CD4-positive, alpha-beta T cell (primary cell): ENCODE measurements around the gene LILRA5. TPM values are rescaled to one million over a fixed set of nuclear protein-coding genes. Genes with fewer than 3 reads are reported as not detected.
A peak's percentile ranks its signal among the peaks of the same experiment; 100 is the strongest.

Source experiments
- ATAC-seq: fragments of 200-7000 bp; cut with Tn5 transposase; one replicate; pipeline ENCODE4 v1.10.0; 2022; ENCODE audit warnings: mild to moderate bottlenecking; ENCODE audit not compliant: poor library complexity
- CTCF ChIA-PET: fragments of 350-600 bp; sonication (Branson Sonifier 250); formaldehyde crosslinking; loops from one replicate; lab custom pipeline; 2021; ENCODE audit warnings: antibody characterized with exemption, inconsistent platforms; lab: Charles Lee
- POLR2A ChIA-PET: fragments of 350-600 bp; sonication (Branson Sonifier 250); formaldehyde crosslinking; loops from one replicate; lab custom pipeline; 2021; ENCODE audit warnings: antibody characterized with exemption, inconsistent platforms; lab: Charles Lee
- DNase-seq, 14 experiments: peaks; one replicate each; pipeline ENCODE4 v3.0.0-alpha.2; 2013 to 2020; ENCODE audit warnings: mixed read lengths in 2 of 14
- H3K27ac ChIP-seq, 2 donors: one replicate each; pipeline versions ENCODE4 v1.5.1 to v1.7.0; 2013; ENCODE audit warnings: low read length in 2 of 2, low read depth in 1 of 2, mild to moderate bottlenecking in 1 of 2
- H3K27me3 ChIP-seq, 2 experiments: 1 replicate in 1 of 2; 2 replicates in 1 of 2; pipeline versions ENCODE4 v1.6.1 to v1.7.0; 2013; ENCODE audit warnings: low read length in 2 of 2, control low read depth in 1 of 2, mild to moderate bottlenecking in 1 of 2, moderate library complexity in 1 of 2; ENCODE audit not compliant: insufficient read depth in 2 of 2, control insufficient read depth in 1 of 2
- H3K36me3 ChIP-seq: one replicate; pipeline ENCODE4 v1.6.1; 2013; ENCODE audit warnings: low read length, control low read depth; ENCODE audit not compliant: insufficient read depth
- H3K4me1 ChIP-seq: one replicate; pipeline ENCODE4 v1.6.1; 2013; ENCODE audit warnings: low read length, control low read depth; ENCODE audit not compliant: insufficient read depth
- H3K4me3 ChIP-seq: one replicate; pipeline ENCODE4 v1.5.1; 2013; ENCODE audit warnings: mild to moderate bottlenecking, low read length, moderate library complexity
- H3K9me3 ChIP-seq, 2 experiments: 1 replicate in 1 of 2; 2 replicates in 1 of 2; pipeline versions ENCODE4 v1.6.1 to v1.7.0; 2013; ENCODE audit warnings: low read length in 2 of 2, mild to moderate bottlenecking in 2 of 2, control low read depth in 1 of 2, moderate library complexity in 1 of 2; ENCODE audit not compliant: control insufficient read depth in 1 of 2, insufficient read depth in 1 of 2
- H3K27ac Mint-ChIP-seq: one replicate; pipeline ENCODE4 v1.8.0; 2020; ENCODE audit warnings: mixed read lengths
- H3K27me3 Mint-ChIP-seq: one replicate; pipeline ENCODE4 v1.8.0; 2021; ENCODE audit warnings: mixed read lengths
- H3K36me3 Mint-ChIP-seq: one replicate; pipeline ENCODE4 v1.8.0; 2021; ENCODE audit warnings: low read depth, mixed read lengths
- H3K4me1 Mint-ChIP-seq: one replicate; pipeline ENCODE4 v1.8.0; 2021; ENCODE audit warnings: low read depth, mixed read lengths
- H3K4me3 Mint-ChIP-seq: one replicate; pipeline ENCODE4 v1.8.0; 2020; ENCODE audit warnings: mild to moderate bottlenecking, mixed read lengths
- H3K9me3 Mint-ChIP-seq: one replicate; pipeline ENCODE4 v1.8.0; 2020; ENCODE audit warnings: mixed read lengths
- intact Hi-C, 2 experiments: fragments of 100-400 bp; cut with DNase I in 1 of 2; cut with micrococcal nuclease in 1 of 2; formaldehyde crosslinking; loops; one replicate each; pipeline versions ENCODE4 v1.15.1 to v1.9.0; 2023 to 2025; cut with DNase I, micrococcal nuclease
- total RNA-seq, 174 experiments: library from RNA in 2 of 174; stranded (reverse) in 2 of 174; gene quantifications; one replicate each; pipeline ENCODE4 v1.2.3 and lab custom pipeline; 2021 to 2026
- TF ChIP-seq, protein P1 (sequence below): fragments of 200-600 bp; IDR thresholded peaks from one replicate; pipeline ENCODE4 v1.8.0; 2022; ENCODE audit warnings: antibody characterized with exemption, mild to moderate bottlenecking

The LILRA5 gene
- total RNA-seq, 2 experiments from 2014 or later: 1.5 TPM

DNA sequence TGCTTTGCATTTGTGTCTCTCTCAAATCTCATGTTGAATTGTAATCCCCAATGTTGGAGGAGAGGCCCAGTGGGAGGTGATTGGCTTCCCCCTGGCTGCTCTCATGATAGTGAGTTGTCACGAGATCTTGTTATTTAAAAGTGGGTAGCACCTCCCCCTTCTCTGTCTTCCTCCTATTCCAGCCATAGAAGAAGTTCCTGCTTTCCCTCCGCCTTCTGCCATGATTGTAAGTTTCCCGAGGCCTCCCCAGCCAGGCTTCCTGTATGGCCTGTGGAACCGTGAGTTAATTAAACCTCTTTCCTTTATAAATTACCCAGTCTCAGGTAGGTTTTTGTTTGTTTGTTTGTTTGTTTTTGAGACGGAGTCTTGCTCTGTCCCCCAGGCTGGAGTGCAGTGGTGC is 22.2 kb upstream of the LILRA5 start:
- no peak overlapping the region for H3K4me3 Mint-ChIP-seq
- ChIA-PET CTCF (no interaction called here), POLR2A (no interaction called here)
- H3K27ac Mint-ChIP-seq: no peak overlapping the region
- intact Hi-C loops: no loop called here
- no peaks in the 10 kb centered on the region for H3K4me1 Mint-ChIP-seq
- Histone ChIP-seq H3K27ac (no peak overlapping the region), H3K27me3 (no peaks in the 10 kb centered on the region), H3K9me3 (no peaks in the 10 kb centered on the region), H3K36me3 (no peaks in the 10 kb centered on the region), H3K4me3 (no peak overlapping the region), H3K4me1 (no peaks in the 10 kb centered on the region)
- H3K36me3 Mint-ChIP-seq: no peaks in the 10 kb centered on the region
- ATAC-seq (no peak), DNase-seq (peak in 1 of 14 experiments; percentile 13)
- peaks cover 5% of the 10 kb centered on the region for H3K27me3 Mint-ChIP-seq
- TF ChIP-seq, protein P1, sequence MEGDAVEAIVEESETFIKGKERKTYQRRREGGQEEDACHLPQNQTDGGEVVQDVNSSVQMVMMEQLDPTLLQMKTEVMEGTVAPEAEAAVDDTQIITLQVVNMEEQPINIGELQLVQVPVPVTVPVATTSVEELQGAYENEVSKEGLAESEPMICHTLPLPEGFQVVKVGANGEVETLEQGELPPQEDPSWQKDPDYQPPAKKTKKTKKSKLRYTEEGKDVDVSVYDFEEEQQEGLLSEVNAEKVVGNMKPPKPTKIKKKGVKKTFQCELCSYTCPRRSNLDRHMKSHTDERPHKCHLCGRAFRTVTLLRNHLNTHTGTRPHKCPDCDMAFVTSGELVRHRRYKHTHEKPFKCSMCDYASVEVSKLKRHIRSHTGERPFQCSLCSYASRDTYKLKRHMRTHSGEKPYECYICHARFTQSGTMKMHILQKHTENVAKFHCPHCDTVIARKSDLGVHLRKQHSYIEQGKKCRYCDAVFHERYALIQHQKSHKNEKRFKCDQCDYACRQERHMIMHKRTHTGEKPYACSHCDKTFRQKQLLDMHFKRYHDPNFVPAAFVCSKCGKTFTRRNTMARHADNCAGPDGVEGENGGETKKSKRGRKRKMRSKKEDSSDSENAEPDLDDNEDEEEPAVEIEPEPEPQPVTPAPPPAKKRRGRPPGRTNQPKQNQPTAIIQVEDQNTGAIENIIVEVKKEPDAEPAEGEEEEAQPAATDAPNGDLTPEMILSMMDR: no peak
- H3K9me3 Mint-ChIP-seq: no peaks in the 10 kb centered on the region

DNA sequence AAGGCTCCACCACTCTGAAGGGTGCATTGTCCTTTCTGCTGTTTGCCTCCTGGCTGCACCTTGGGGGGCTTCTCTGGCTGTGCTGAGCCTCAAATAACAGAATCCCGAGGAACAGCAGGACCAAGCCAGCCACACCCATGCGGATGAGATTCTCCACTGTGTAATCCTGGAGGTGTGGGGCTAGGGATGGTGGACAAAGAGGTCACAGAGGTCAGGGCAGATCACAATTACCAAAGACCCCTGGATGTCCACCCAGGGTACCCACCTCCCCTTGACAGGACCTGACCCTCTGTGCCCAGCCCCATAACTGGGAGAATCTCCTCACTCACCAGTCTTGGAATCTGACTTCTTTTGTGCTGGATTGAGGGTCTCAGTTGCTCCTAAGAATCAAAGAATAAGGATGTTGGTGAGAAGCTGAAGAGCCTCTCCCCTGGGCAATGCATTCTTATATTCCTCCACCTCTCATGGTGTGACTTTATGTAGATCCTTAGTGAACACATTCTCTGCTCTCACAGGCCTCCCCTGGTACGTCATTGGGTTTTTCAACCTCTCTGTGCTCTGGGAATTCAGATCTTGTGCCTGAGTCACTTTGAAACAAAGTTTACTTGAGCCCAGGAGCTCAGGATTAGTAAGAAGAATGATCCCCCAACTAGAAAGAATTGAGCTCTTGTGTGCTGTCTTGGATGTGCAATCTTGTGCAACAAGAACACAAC is 20.8 kb upstream of the LILRA5 start:
- DNase-seq: no peak
- no peaks in the 10 kb centered on the region for H3K4me1 ChIP-seq
- no peaks in the 10 kb centered on the region for H3K9me3 Mint-ChIP-seq
- no peak overlapping the region for H3K4me3 Mint-ChIP-seq
- no peaks in the 10 kb centered on the region for H3K36me3 ChIP-seq
- H3K27me3 Mint-ChIP-seq: no peaks in the 10 kb centered on the region
- TF ChIP-seq, protein P1: no peak
- H3K27me3 ChIP-seq: no peaks in the 10 kb centered on the region
- no peak overlapping the region for H3K4me3 ChIP-seq
- H3K36me3 Mint-ChIP-seq: no peaks in the 10 kb centered on the region
- no peaks in the 10 kb centered on the region for H3K9me3 ChIP-seq
- ChIA-PET POLR2A (no interaction called here), CTCF (no interaction called here)
- intact Hi-C loops: no loop called here
- no peaks in the 10 kb centered on the region for H3K4me1 Mint-ChIP-seq
- no peak for ATAC-seq
- no peak overlapping the region for H3K27ac Mint-ChIP-seq
- H3K27ac ChIP-seq: no peak overlapping the region

DNA sequence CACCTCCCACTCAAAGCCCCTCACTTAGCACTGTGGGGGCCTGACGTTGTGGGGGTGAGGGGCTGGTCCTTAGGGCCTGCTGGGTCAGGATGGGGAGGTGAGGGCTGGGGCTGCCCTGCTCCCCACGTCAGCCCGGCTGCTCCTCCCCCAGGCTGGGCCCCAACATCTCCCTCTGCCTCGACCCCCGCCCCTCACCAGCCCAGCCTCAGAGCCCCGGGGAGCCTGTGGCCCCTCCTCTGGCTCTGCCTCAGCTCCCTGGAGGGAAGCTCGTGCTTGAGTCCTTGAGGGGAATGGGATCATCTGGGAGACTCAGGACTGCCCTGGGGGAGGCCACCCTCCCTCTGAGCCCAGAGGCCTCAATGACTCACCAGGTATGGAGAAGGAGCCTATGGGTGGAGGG is 19.2 kb upstream of the LILRA5 start:
- intact Hi-C loops: no loop called here
- Histone ChIP-seq H3K9me3 (no peaks in the 10 kb centered on the region), H3K27me3 (no peaks in the 10 kb centered on the region), H3K4me3 (no peak overlapping the region), H3K36me3 (no peaks in the 10 kb centered on the region), H3K4me1 (peaks cover 4% of the 10 kb centered on the region), H3K27ac (no peak overlapping the region)
- Mint-ChIP-seq H3K4me1 (peaks cover 5% of the 10 kb centered on the region), H3K27me3 (no peaks in the 10 kb centered on the region), H3K4me3 (no peak overlapping the region), H3K27ac (no peak overlapping the region), H3K36me3 (no peaks in the 10 kb centered on the region), H3K9me3 (no peaks in the 10 kb centered on the region)
- ChIA-PET CTCF (no interaction called here), POLR2A (no interaction called here)
- DNase-seq (no peak), ATAC-seq (no peak)
- TF ChIP-seq, protein P1: no peak
